Measurements from ENCODE around the gene ARTN.

Gene ARTN

DNA sequence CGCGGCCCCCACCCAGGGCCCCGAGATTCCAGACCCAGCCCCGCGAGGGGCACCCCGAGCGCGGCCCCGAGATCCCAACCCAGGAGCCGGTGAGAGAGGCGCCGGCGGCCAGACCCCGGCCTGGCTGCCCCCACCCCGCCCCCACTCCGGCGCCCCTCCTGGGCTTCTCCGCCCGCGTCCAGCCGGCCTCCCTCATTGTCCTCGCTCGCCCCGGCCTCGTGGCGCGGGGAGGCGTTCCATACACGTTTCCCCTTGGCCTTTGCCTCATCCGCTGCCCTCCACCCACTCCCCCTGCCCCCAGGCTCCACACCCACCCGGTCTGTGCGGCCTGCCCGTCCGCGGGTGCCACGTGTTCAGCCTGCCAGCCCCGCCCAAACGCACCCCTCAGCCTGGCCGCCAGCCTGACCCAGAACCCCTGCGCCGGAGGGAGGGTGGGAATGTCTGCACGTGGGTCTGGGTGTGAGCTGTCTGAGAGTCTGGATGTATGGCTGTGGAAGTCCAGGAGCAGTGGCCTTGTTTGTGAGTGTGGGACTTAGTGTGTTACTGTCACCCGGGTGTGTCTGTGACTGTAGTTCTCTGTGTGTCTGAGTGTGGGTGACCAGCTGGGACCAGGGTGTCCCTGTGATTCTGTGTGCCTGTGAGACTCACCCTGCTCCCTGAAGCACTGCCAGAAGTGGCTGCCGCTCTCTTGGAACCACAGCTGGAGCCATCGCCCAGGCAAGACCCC, 46.1 kb downstream of the ARTN start:
- in situ Hi-C loops (cut with HindIII; ENCODE audit: low pct_unique_long_range_greater_than_20kb, low sequenced_read_pairs), result no loop called here
- peak in 1 of 2 experiments; percentile 33 for DNase-seq (ENCODE audit: low read depth in 1 of 2, low spot score in 1 of 2)
- TF ChIP-seq JUND (IDR thresholded peaks at IDR 0.05; ENCODE audit: low read depth), result no peak

GRCh38 chr1:43980255-43981134, 46.9 kb downstream of the ARTN start:
- no peak for DNase-seq (ENCODE audit: low read depth in 1 of 2, low spot score in 1 of 2)
- no peak for TF ChIP-seq JUND (IDR thresholded peaks at IDR 0.05; ENCODE audit: low read depth)
- in situ Hi-C loops (cut with HindIII; ENCODE audit: low pct_unique_long_range_greater_than_20kb, low sequenced_read_pairs), result no loop called here

DNA sequence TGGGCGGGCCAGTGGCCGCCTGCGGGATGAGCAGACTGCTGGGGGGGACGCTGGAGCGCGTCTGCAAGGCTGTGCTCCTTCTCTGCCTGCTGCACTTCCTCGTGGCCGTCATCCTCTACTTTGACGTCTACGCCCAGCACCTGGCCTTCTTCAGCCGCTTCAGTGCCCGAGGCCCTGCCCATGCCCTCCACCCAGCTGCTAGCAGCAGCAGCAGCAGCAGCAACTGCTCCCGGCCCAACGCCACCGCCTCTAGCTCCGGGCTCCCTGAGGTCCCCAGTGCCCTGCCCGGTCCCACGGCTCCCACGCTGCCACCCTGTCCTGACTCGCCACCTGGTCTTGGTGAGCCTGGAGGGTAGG, 47.5 kb downstream of the ARTN start:
- in situ Hi-C loops (cut with HindIII; ENCODE audit: low pct_unique_long_range_greater_than_20kb, low sequenced_read_pairs), result no loop called here
- no peak for TF ChIP-seq JUND (IDR thresholded peaks at IDR 0.05; ENCODE audit: low read depth)
- no peak for DNase-seq (ENCODE audit: low read depth in 1 of 2, low spot score in 1 of 2)

DNA sequence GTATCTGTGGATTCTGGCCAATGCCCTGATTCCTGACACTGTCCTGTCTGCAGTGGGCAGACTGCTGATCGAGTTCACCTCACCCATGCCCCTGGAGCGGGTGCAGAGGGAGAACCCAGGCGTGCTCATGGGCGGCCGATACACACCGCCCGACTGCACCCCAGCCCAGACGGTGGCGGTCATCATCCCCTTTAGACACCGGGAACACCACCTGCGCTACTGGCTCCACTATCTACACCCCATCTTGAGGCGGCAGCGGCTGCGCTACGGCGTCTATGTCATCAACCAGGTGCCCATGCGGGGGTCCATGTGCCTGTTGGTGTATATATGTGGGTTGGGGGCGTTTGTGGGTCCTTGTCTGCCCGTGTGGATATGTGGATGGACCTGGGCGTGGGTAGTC, 48.0 kb downstream of the ARTN start:
- TF ChIP-seq JUND (IDR thresholded peaks at IDR 0.05; ENCODE audit: low read depth), result no peak
- in situ Hi-C loops (cut with HindIII; ENCODE audit: low pct_unique_long_range_greater_than_20kb, low sequenced_read_pairs), result no loop called here
- DNase-seq (ENCODE audit: low read depth in 1 of 2, low spot score in 1 of 2), result no peak

DNA sequence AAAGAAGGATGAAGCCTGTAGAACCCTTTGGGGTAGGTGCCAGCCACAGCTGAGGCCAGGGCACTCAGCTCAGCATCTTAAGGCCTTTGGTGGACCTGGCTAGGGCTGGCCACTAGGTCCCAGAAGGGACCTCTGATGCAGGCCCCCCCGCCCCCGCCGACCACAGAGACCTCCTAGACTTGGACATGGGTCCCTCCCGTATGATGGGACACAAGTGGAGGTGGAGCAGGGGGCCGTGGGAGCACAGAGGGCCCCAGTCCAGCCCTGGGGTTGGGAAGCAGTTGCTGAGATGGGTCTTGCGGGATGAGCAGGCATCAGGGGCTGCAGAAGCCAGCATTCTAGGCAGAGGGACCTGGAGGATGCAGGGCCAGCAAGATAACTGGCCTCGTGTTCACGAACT, 48.6 kb downstream of the ARTN start:
- in situ Hi-C loops (cut with HindIII; ENCODE audit: low pct_unique_long_range_greater_than_20kb, low sequenced_read_pairs), result no loop called here
- no peak for DNase-seq (ENCODE audit: low read depth in 1 of 2, low spot score in 1 of 2)
- TF ChIP-seq JUND (IDR thresholded peaks at IDR 0.05; ENCODE audit: low read depth), result no peak

DNA sequence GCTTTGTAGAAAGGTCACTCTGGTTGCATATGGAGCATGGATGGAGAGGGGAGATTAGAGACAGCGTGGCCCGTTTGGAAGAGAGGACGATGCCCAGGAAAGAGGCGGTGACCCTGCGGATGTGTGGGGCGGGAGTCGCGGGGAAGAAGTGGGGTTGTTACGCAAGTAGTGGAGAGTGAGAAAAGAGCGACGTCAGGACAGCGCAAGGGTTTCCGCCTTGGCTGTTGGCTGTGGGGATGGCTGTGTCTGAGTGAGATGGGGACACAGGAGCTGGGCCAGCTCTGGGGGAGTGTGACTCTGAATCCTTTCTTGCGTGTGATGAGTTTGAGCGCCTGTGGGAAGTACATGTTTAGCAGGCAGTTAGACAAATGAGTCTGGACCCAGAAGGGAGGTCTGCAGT, 49.2 kb downstream of the ARTN start:
- no peak for TF ChIP-seq JUND (IDR thresholded peaks at IDR 0.05; ENCODE audit: low read depth)
- in situ Hi-C loops (cut with HindIII; ENCODE audit: low pct_unique_long_range_greater_than_20kb, low sequenced_read_pairs), result no loop called here
- no peak for DNase-seq (ENCODE audit: low read depth in 1 of 2, low spot score in 1 of 2)

- in situ Hi-C loops (cut with HindIII; ENCODE audit: low pct_unique_long_range_greater_than_20kb, low sequenced_read_pairs), result no loop called here
- TF ChIP-seq JUND (IDR thresholded peaks at IDR 0.05; ENCODE audit: low read depth), result no peak
- no peak for DNase-seq (ENCODE audit: low read depth in 1 of 2, low spot score in 1 of 2)
These were observed 49.8 kb downstream of the ARTN start for GRCh38 chr1:43983253-43983899.

DNA sequence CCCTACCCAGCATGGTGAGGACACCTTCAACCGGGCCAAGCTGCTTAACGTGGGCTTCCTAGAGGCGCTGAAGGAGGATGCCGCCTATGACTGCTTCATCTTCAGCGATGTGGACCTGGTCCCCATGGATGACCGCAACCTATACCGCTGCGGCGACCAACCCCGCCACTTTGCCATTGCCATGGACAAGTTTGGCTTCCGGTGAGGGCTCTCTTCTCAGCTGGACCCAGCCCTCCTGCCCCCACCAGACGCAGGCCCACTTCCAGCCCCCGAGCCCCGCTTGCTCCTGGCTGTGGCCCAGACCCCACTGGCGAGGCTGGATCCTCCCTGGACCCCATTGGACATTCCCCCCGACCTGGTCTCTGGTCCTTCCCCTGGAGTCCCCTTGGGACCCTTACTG, 51.3 kb downstream of the ARTN start:
- no peak for TF ChIP-seq JUND (IDR thresholded peaks at IDR 0.05; ENCODE audit: low read depth)
- in situ Hi-C loops (cut with HindIII; ENCODE audit: low pct_unique_long_range_greater_than_20kb, low sequenced_read_pairs), result no loop called here
- no peak for DNase-seq (ENCODE audit: low read depth in 1 of 2, low spot score in 1 of 2)

GRCh38 chr1:43985984-43986595, 52.5 kb downstream of the ARTN start:
- TF ChIP-seq JUND (IDR thresholded peaks at IDR 0.05; ENCODE audit: low read depth), result no peak
- in situ Hi-C loops (cut with HindIII; ENCODE audit: low pct_unique_long_range_greater_than_20kb, low sequenced_read_pairs), result no loop called here
- DNase-seq (ENCODE audit: low read depth in 1 of 2, low spot score in 1 of 2), result no peak

- in situ Hi-C loops (cut with HindIII; ENCODE audit: low pct_unique_long_range_greater_than_20kb, low sequenced_read_pairs), result no loop called here
- TF ChIP-seq JUND (IDR thresholded peaks at IDR 0.05; ENCODE audit: low read depth), result no peak
- DNase-seq (ENCODE audit: low read depth in 1 of 2, low spot score in 1 of 2), result no peak
These were observed 53.1 kb downstream of the ARTN start for GRCh38 chr1:43986712-43987111.

Data from T47D (cell line).